Retinal pigment epithelial cell (primary cell): Measurements from ENCODE around the gene SYT13.
A peak's percentile ranks its signal among the peaks of the same experiment; 100 is the strongest.

ENCODE experiments used
- DNase-seq: peaks from one replicate; pipeline ENCODE4 v3.0.0-alpha.2; 2010; ENCODE audit warnings: low read depth
- H3K4me3 ChIP-seq: 2 replicates; pipeline ENCODE4 v1.5.1; 2011; ENCODE audit warnings: mild to moderate bottlenecking, low read length, control low read depth, moderate library complexity
- TF ChIP-seq, protein P1 (sequence below): conservative IDR thresholded peaks from 2 replicates; pipeline ENCODE4 v1.5.1; 2011; ENCODE audit warnings: low read depth, low read length, control low read depth, inconsistent platforms

Gene SYT13

DNA sequence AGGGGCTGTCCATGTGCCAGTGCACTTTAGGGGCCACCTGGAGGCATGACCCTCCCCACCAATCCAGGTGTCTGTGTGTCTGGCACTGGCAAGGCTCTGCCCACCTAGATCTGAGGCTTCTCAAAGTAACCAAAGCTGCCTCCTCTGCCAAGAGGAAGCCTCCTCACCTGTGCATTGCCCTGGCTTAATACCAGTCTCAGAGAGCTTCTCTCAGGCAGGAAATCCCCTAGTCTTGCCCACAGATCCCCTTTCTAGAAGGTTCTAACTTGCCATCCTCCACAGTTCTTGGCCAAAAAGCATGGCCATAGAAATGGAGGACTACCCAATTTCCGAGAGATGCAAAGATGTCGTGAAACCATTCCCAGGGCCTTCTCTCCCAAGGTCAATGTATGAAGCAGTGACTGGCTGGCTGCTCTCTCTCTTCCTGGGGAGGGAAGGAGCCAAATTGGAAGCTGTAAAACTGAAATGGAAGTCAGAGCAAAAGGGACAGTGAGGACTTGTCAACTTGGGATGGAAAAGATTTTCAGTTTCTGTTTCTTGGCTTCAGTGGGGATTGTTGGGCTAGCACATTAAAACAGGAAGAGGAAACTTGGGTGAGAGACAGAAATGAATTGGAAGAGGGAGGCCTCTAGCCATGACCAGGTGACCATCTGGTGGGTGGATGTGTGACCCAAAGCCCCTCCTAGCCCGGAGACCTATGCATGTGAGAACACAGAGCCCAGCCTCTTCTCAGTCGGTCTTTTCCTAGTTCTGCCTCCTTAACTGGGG lies 70.9 kb downstream of the SYT13 start:
- TF ChIP-seq, protein P1, sequence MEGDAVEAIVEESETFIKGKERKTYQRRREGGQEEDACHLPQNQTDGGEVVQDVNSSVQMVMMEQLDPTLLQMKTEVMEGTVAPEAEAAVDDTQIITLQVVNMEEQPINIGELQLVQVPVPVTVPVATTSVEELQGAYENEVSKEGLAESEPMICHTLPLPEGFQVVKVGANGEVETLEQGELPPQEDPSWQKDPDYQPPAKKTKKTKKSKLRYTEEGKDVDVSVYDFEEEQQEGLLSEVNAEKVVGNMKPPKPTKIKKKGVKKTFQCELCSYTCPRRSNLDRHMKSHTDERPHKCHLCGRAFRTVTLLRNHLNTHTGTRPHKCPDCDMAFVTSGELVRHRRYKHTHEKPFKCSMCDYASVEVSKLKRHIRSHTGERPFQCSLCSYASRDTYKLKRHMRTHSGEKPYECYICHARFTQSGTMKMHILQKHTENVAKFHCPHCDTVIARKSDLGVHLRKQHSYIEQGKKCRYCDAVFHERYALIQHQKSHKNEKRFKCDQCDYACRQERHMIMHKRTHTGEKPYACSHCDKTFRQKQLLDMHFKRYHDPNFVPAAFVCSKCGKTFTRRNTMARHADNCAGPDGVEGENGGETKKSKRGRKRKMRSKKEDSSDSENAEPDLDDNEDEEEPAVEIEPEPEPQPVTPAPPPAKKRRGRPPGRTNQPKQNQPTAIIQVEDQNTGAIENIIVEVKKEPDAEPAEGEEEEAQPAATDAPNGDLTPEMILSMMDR, result no peak
- no peak for DNase-seq
- H3K4me3 ChIP-seq, result no peak overlapping the region

DNA sequence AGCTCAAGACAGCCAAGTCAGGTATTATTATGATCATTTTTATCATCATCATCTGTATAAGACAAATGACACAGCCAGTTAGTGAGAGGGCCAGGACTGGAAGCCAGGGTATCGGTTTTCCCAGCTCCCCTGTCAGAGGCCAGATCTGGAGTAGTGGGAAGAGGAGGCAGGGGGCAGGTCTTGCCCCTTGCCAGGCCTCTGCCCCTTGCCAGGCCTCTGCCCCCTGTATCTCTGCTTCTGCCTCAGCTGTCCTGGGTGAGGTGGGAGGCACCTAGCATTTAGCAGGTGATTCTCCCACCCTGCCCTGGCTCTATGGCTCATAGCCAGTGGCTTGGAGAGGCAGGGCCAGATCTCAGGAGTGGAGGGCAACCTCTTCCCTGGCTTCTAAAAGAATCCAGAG lies 72.4 kb downstream of the SYT13 start:
- H3K4me3 ChIP-seq, result no peak overlapping the region
- TF ChIP-seq, protein P1, result no peak
- no peak for DNase-seq

DNA sequence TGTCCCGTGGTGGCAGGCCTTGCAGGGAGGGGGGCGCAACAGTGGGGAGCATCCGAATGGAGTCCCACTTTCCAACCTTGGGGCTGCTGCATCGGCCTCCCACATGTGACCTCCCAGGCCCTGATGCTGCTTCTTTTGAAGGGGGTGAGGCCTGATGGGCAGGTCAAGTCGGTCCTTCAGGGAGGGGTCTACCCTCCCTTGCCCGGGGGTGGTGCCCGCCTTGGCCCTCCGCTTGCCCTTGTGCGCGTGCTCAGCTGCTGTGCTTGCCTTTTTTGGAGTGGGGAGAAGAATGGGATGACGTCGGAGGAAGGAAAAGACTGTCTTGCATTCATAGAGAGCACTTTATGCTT lies 72.8 kb downstream of the SYT13 start:
- H3K4me3 ChIP-seq, result no peak overlapping the region
- TF ChIP-seq, protein P1, result no peak
- no peak for DNase-seq

DNA sequence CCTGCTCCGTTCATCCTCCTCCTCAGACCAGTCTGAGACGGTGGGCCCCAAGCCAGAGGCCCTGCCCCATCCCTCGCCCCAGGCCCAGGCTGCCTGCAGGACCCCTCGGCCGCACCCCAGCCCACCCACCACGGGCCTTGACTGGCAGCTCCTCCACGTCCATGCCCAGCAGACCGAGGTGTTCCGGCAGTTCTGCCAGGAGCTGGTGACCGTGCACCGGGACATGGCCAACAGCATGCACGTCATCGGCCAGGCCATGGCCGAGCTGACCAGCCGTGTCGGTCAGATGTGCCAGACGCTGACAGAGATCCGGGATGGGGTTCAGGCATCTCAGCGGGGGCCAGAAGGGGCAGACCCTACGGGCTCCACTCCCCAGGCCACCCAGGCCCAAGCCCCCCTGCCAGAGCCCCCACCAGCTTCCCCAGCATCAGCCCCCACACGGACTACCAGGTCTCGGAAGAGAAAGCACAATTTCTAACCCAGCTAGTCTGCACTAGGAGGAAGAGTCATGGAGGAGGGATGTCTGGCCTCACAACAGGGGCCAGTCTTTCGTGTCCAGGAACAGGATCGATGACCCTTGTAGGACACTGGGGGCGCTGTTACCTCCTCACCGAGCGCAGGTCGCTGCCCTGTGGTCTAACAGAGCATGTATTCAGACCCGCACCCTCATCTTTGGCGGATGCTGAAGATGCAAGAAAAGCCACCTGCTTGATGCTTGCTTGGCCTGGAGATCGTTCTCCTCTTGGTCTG lies 73.4 kb downstream of the SYT13 start:
- TF ChIP-seq, protein P1, result peak; percentile 36
- DNase-seq, result no peak
- H3K4me3 ChIP-seq, result no peak overlapping the region

DNA sequence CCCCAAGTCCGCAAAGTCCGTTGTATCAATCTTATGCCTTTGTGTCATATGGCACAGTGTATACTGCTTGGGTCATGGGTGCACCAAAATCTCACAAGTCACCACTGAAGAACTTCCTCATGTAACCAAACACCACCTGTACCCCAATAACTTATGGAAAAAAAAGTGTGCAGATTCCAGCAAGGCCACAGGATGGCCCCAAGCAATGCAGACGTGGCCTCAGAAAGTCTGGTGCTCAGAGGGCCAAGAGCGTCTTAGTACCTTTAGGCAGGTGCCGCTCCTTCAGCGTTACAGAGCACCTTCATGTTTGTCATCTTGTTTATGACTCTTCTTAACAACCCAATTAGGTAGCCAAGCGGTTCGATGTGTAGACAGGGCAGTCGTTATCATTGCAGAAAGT lies 74.4 kb downstream of the SYT13 start:
- no peak for DNase-seq
- TF ChIP-seq, protein P1, result no peak
- no peak overlapping the region for H3K4me3 ChIP-seq

DNA sequence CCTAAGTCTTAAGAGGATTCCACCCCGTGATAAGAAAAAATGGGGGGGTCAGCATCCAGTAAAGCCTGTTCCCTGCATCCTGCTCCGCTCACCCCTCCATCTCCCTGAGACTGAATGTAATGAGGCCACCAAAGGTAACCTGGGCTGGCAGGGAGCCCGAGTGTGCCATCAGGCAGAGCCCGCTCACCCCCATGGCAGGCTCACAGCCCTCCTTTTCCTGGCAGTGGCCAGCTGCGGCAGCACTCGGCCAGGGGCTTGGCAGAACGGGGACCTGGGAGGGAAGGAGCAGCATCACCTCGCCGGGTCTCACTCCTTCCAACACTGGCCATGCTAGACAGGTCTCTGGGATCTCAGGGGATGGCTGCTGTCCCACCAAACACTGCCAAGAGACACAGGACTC lies 75.3 kb downstream of the SYT13 start:
- DNase-seq, result no peak
- H3K4me3 ChIP-seq, result no peak overlapping the region
- TF ChIP-seq, protein P1, result no peak
